Testis (tissue), 2 donors: ENCODE results near the gene COX14.

Experiments
- POLR2A ChIP-seq: fragments of 450-650 bp; IDR thresholded peaks from one replicate; pipeline ENCODE4 v1.6.1; 2017; ENCODE audit warnings: antibody characterized with exemption, mild to moderate bottlenecking, moderate library complexity
- TF ChIP-seq, protein P1 (sequence below), 3 experiments: fragments of 450-650 bp in 2 of 3; fragments of 200-600 bp in 1 of 3; sonication (generic) in 1 of 3; IDR thresholded peaks; one replicate each; pipeline ENCODE4 v1.5.1; 2016 to 2019; ENCODE audit warnings: antibody characterized with exemption in 3 of 3, mild to moderate bottlenecking in 2 of 3, moderate library complexity in 1 of 3

DNA sequence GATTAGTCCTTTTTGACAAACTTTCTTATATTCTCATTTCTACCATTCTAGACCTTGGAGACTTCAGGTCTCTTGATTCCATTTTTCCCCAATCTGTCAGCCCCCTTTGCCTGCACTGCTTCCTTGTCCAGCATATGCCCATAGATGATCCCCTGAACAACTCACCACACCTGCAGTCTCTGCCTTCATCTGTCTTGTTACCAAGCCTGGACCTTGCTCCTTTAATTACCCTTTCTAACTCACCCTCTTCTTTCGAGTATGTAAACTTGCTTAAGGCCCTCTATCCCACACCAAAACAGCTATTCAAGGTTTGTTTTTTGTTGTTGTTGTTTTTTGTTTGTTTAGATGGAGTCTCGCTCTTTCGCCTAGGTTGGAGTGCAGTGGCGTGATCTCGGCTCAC lies 9.6 kb downstream of the COX14 start:
- TF ChIP-seq, protein P1, sequence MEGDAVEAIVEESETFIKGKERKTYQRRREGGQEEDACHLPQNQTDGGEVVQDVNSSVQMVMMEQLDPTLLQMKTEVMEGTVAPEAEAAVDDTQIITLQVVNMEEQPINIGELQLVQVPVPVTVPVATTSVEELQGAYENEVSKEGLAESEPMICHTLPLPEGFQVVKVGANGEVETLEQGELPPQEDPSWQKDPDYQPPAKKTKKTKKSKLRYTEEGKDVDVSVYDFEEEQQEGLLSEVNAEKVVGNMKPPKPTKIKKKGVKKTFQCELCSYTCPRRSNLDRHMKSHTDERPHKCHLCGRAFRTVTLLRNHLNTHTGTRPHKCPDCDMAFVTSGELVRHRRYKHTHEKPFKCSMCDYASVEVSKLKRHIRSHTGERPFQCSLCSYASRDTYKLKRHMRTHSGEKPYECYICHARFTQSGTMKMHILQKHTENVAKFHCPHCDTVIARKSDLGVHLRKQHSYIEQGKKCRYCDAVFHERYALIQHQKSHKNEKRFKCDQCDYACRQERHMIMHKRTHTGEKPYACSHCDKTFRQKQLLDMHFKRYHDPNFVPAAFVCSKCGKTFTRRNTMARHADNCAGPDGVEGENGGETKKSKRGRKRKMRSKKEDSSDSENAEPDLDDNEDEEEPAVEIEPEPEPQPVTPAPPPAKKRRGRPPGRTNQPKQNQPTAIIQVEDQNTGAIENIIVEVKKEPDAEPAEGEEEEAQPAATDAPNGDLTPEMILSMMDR (IDR thresholded peaks at IDR 0.05), result no peak
- TF ChIP-seq POLR2A, result no peak
